HL-60 (cell line): ENCODE results near the gene PLCB1.

ENCODE experiments used
- CTCF ChIP-seq: IDR thresholded peaks from one replicate; pipeline ENCODE4 v1.5.1; 2011; ENCODE audit warnings: low read length, control low read depth, inconsistent platforms; ENCODE audit not compliant: insufficient read depth
- GABPA ChIP-seq: IDR thresholded peaks from 2 replicates; pipeline ENCODE4 v1.6.1; 2012; ENCODE audit warnings: low read depth
- POLR2AphosphoS5 ChIP-seq: IDR thresholded peaks from 2 replicates; pipeline ENCODE4 v1.6.1; 2012; ENCODE audit warnings: low read depth
- REST ChIP-seq: IDR thresholded peaks from 2 replicates; pipeline ENCODE4 v1.6.1; 2012; ENCODE audit warnings: low read depth; ENCODE audit not compliant: insufficient replicate concordance

GRCh38 chr20:8663424-8663823 lies 531.4 kb downstream of the PLCB1 start:
- TF ChIP-seq CTCF (no peak), POLR2AphosphoS5 (no peak), REST (no peak), GABPA (no peak)
